Activated CD4-positive, CD25-positive, alpha-beta regulatory T cell treated with anti-CD3 and anti-CD28 coated beads, Interleukin-2, amount 50 U/mL, for 16 hours (primary cell): ENCODE measurements around the gene STIM1.
"Not testable (repeated sequence)": the region's sequence is repeated elsewhere in the genome, so short reads cannot be mapped to it uniquely, and the experiment has no call there.

Source experiments
- DNase-seq: peaks from one replicate; pipeline ENCODE4 v3.0.0-alpha.2; 2020; ENCODE audit warnings: low read depth, low spot score

Gene STIM1

GRCh38 chr11:3855808-3856491 is 486 bp downstream of the STIM1 start:
- no peak for DNase-seq

- DNase-seq: no peak
Measured at GRCh38 chr11:3856856-3857553, 1.5 kb downstream of the STIM1 start.

- DNase-seq: no peak
Measured at GRCh38 chr11:3857628-3858027, 2.2 kb downstream of the STIM1 start.

GRCh38 chr11:3859373-3859881 is 4.0 kb downstream of the STIM1 start:
- DNase-seq: no peak

GRCh38 chr11:3860375-3860774 is 4.9 kb downstream of the STIM1 start:
- DNase-seq: no peak

GRCh38 chr11:3860898-3861393 is 5.5 kb downstream of the STIM1 start:
- DNase-seq: not testable (repeated sequence)

GRCh38 chr11:3861683-3862082 is 6.2 kb downstream of the STIM1 start:
- no peak for DNase-seq

GRCh38 chr11:3865388-3866193 is 10.1 kb downstream of the STIM1 start:
- DNase-seq: no peak

- no peak for DNase-seq
Measured at GRCh38 chr11:3866206-3866605, 10.7 kb downstream of the STIM1 start.

GRCh38 chr11:3866836-3867208 is 11.4 kb downstream of the STIM1 start:
- no peak for DNase-seq

- DNase-seq: no peak
Measured at GRCh38 chr11:3867209-3868091, 12.0 kb downstream of the STIM1 start.

- no peak for DNase-seq
Measured at GRCh38 chr11:3873712-3874349, 18.4 kb downstream of the STIM1 start.

- DNase-seq: no peak
Measured at GRCh38 chr11:3876613-3877012, 21.1 kb downstream of the STIM1 start.

GRCh38 chr11:3877364-3878257 is 22.1 kb downstream of the STIM1 start:
- DNase-seq: no peak

- DNase-seq: no peak
Measured at GRCh38 chr11:3878258-3878584, 22.8 kb downstream of the STIM1 start.

- DNase-seq: no peak
Measured at GRCh38 chr11:3879216-3879966, 23.9 kb downstream of the STIM1 start.

- no peak for DNase-seq
Measured at GRCh38 chr11:3879967-3880542, 24.6 kb downstream of the STIM1 start.

- DNase-seq: no peak
Measured at GRCh38 chr11:3880724-3881123, 25.3 kb downstream of the STIM1 start.

GRCh38 chr11:3882655-3883054 is 27.2 kb downstream of the STIM1 start:
- DNase-seq: no peak
